Stimulated activated CD4-positive, alpha-beta T cell treated with anti-CD3 and anti-CD28 coated beads, Interleukin-2, amount 100 ng/mL, for 48 hours (primary cell): ENCODE results near the gene AMZ1.

ENCODE experiments used
- DNase-seq, 2 donors: peaks; one replicate each; pipeline ENCODE4 v3.0.0-alpha.2; 2020

The AMZ1 gene

GRCh38 chr7:2651847-2652735 is 35.9 kb upstream of the AMZ1 start:
- DNase-seq, result no peak

DNA sequence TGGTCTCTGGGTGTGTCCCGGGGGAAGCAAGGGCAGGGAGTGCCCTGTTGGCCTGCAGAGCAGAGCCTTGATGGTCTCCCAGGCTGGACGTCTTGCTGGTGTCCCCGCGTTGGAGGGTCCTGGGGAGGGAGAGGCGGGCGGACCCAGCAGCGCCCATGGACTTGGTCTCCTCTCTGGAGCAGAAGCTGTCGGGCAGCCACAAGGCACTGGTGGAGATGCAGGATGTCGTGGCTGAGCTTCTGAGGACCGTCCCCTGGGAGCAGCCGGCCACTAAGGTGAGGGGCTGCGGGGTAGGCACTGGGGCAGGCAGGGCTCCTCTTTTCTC is 35.3 kb upstream of the AMZ1 start:
- DNase-seq, result no peak

- no peak for DNase-seq
Observed at GRCh38 chr7:2654059-2654458, 33.9 kb upstream of the AMZ1 start.

GRCh38 chr7:2655870-2656614 is 32.0 kb upstream of the AMZ1 start:
- DNase-seq, result no peak

DNA sequence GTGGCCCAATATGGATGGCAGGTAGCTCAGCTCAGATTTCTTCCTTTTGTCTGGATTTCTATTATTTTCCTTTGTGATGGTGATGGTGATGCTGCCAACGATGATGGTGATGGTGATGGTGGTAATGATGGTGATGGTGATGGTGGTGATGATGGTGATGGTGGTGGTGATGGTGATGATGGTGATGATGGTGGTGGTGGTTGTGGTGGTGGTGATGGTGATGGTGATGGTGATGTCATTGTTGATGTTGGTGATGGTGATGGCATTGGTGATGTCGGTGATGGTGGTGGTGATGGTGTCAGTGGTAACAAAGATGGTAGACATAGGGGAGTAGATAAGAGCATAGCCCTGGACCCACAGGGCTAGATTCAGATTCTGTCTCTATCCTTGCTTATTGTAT is 30.8 kb upstream of the AMZ1 start:
- no peak for DNase-seq

- DNase-seq, result no peak
Observed at GRCh38 chr7:2657920-2658671, 29.9 kb upstream of the AMZ1 start.

DNA sequence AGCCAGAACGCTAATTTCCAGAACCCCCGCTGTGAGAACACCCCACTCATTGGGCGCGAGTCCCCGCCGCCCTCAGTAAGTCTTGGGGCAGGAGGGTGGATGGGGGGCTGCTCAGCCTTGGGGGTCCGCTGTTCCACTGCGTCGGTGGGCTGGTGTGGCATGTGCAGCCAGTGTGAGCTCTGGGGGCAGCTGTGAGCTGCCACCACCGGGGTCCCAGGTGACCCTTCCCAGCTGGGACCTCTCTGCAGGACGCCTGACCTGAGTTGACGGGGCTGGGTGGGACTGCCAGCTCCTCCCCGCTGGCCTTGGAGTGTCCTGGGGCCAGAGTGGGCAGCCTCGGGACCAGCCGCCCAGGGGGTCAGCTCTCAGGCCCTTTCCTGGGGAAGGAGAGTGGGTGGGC is 29.1 kb upstream of the AMZ1 start:
- no peak for DNase-seq

DNA sequence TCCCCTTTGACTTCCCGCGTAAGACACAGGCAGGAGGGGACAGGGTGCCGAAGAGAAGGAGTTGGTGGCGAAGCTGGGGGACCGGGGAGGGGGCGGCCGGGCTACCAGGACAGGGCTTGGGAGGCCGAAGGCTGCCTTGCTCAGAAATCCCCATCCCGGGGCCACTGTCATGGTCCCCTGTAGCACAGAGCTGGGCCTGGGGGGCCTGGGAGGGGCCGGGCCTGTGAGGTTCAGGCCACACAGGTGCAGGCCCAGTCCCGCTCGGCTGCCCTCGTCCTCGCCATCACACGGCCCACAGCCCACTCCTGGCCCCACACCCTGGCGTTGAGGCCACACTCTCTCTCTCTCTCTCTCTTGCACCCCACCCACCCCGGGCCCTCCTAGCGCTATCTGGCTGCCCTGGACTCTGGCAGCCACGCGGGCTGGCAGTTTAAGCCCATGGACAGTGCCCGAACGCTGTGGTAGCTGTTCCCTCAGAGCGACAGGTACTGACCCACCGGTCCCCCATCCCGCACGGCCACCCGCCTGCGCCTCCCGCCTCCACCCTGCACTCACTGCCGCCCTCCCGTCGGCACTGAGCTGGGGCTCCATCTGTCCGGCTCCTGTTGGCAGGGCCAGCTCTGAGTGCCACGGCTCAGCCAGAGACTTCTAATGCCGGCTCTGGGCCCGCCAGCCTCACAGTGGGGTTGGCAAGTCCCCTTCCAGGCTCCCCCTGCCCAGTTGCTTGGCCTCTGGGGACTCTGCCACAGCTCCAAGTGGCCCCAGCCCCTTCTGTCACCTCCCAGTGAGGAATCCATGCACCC is 28.2 kb upstream of the AMZ1 start:
- DNase-seq, result no peak

- no peak for DNase-seq
Observed at GRCh38 chr7:2660359-2661095, 27.5 kb upstream of the AMZ1 start.

DNA sequence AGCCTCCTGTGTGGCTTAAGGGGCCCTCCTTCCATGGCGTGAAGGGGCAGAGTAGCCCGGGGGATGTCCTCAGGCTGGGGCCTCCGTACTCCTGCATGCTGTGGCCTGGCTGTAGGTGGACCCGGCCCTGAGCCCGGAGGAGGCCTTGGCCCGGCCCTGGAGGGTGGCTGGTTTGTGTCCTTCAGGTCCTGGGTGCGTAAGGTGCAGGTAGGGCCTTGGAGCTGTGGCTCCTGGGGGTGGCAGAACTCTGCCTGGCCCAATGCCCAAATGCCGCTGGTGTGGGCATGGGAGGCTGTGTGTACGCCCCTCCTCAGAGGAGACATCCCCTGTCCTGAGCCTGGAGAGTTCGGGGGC is 26.9 kb upstream of the AMZ1 start:
- no peak for DNase-seq

- no peak for DNase-seq
Observed at GRCh38 chr7:2661602-2662272, 26.3 kb upstream of the AMZ1 start.

DNA sequence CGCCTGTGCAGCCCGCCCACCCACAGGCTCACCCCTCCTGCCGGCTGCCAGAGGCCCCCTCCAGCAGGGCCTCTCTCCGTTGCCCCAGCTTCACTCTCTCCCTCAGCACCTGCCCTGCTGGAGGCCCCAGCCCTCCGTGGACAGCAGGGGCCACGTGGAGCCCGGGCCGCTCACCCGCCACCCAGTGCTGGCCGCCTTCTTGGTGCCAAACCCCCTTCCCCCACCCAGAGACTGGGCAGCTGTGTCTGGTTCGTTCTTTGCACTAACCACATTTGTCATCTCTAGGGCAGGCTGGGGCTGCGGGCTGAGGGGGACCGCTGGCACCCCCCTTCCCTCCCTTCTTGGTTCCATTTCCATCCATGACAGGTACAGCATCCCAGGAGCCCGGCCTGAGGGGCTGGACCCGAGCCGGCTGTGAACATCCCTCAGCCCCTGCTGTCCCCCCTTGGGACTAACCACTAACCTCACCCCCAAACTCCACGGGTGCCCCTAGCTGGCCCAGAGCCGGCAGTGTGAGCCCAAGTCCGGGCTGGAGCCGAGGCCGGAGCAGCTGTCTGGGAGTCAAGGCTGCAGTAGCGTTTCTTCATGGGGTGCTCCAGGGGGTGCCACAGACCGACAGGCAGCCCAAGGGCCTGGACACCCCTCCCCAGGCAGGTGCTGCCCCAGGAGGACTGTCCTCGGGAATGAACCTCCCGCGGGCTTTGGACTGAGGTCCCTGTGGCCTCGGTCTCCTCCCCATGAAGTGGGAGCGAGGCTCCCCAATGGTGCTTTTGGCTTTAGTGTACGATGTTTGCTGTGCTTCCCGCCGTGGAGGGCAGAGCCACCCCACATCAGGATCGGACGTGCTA is 25.5 kb upstream of the AMZ1 start:
- no peak for DNase-seq

- no peak for DNase-seq
Observed at GRCh38 chr7:2663121-2663886, 24.7 kb upstream of the AMZ1 start.

DNA sequence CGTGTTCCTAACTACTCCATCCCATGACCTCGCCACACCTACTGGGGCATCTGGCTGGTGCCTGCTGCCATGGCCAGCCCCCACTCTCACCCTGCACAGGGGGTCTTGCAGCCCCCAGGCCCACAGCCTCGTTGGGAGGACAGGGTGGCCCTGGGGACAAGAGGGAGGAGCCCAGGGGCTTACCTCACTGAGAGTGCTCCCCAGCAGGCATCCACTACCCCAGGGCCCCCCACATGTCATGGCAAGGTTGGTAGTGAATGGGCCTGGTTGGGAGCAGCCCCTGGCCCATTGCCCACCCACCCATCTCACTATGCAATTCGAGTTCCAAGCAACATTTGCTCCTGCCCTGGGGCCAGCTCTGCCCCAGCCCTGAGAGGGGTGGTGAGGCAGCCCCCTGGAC is 24.0 kb upstream of the AMZ1 start:
- no peak for DNase-seq

GRCh38 chr7:2665359-2665791 is 22.6 kb upstream of the AMZ1 start:
- DNase-seq, result no peak

DNA sequence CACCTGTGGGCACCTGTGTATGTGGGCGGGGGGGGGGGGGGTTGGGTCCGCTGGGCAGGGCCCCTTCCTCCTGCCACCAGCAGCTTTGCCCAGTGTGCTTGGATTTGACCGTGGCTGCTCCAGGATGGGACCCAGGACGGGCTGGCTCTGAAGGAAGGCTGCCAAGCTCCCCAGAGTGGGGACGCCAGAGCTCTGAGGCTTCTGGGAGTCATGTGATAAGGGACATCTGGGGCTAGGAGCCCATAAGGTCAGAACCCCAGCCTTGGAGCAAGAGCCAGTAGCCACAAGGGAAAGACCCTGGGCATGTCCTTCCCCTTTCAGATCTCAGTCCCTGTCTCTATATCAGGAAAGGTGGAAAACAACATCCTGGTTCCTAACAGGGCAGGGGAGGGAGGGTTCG is 21.8 kb upstream of the AMZ1 start:
- no peak for DNase-seq

- no peak for DNase-seq
Observed at GRCh38 chr7:2666588-2667250, 21.3 kb upstream of the AMZ1 start.

GRCh38 chr7:2667843-2668242 is 20.2 kb upstream of the AMZ1 start:
- DNase-seq, result no peak

GRCh38 chr7:2668401-2668800 is 19.6 kb upstream of the AMZ1 start:
- no peak for DNase-seq
